PC-3 (cell line): Measurements from ENCODE around the gene TSPAN9.

Experiments
- CTCF ChIP-seq: fragments of 300-600 bp; sonication (generic); conservative IDR thresholded peaks from 2 replicates; pipeline ENCODE4 v1.5.1; 2017; ENCODE audit warnings: antibody characterized with exemption, low read depth, mild to moderate bottlenecking, low read length
- EZH2 ChIP-seq: fragments of 300-600 bp; sonication (generic); IDR thresholded peaks from one replicate; pipeline ENCODE4 v1.6.1; 2017; ENCODE audit warnings: antibody characterized with exemption, mild to moderate bottlenecking, low read length; ENCODE audit not compliant: unreplicated experiment
- EZH2phosphoT487 ChIP-seq: fragments of 300-600 bp; sonication (generic); IDR thresholded peaks from 2 replicates; pipeline ENCODE4 v1.6.1; 2018; ENCODE audit warnings: mild to moderate bottlenecking, antibody characterized with exemption, low read length, borderline replicate concordance

GRCh38 chr12:3224530-3224903, 147.3 kb downstream of the TSPAN9 start:
- TF ChIP-seq CTCF (no peak), EZH2phosphoT487 (no peak), EZH2 (no peak)
